A172 (cell line): ENCODE data around the gene FGF12. TPM values are rescaled to one million over a fixed set of nuclear protein-coding genes. Genes with fewer than 3 reads are reported as not detected.
"Not testable (repeated sequence)": the region's sequence is repeated elsewhere in the genome, so short reads cannot be mapped to it uniquely, and the experiment has no call there.

Experiments used
- DNase-seq: peaks from one replicate; pipeline ENCODE4 v3.0.0-alpha.2; 2015; ENCODE audit warnings: low spot score
- total RNA-seq: library from RNA; depleted of rRNA; stranded (reverse); fragments of >200 nt; shearing (Covaris generic); gene quantifications from 2 replicates; pipeline ENCODE4 v1.2.3, GENCODE V29; 2014; rRNA removed

The FGF12 gene
- 4.3 and 4.9 TPM in 2 replicates for total RNA-seq

DNA sequence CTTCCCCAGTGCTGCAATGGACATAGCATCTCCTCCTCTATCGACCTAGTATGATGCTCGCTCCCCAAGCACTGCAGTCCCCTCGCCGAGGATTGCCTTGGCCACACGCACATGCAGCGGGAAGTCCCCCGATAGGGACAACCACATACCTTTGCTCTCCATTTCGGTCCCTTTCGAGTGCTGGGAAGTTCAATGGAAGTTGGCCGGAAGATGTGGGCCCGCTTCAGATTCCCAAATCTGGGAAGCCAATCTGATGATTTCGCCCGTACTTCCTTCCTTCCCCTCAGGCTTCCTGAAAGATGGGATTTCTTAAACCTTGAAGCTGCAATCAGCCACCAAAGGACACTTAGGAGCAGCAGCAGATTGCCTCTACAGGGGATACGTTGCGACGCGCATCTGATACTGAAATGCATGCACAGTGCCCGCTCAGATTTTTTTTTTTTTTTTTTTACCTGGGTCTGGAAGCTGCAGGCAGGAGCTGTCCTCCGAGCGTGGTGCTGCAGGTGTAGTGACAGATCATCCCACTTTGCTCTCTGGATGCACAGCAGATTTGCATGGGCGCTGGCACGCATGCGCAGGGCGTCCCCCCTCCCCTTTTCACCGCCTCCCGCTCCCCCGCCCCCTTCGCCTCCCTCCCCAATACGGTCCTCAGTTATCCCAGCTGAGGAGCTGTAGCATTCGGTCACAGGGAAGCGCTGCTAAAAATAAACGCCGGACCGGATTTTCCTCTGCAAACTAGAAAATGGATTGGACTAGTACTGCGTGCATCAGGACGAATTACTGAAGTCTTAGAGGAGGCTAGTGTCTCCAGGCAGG, at the start of gene FGF12:
Gene FGF12 (minus strand): TSS at position 510 of the 816 bp plus-strand sequence.
- DNase-seq = peak; percentile 82

GRCh38 chr3:192774341-192774740, 47.0 kb upstream of the FGF12 start:
- DNase-seq = not testable (repeated sequence)

DNA sequence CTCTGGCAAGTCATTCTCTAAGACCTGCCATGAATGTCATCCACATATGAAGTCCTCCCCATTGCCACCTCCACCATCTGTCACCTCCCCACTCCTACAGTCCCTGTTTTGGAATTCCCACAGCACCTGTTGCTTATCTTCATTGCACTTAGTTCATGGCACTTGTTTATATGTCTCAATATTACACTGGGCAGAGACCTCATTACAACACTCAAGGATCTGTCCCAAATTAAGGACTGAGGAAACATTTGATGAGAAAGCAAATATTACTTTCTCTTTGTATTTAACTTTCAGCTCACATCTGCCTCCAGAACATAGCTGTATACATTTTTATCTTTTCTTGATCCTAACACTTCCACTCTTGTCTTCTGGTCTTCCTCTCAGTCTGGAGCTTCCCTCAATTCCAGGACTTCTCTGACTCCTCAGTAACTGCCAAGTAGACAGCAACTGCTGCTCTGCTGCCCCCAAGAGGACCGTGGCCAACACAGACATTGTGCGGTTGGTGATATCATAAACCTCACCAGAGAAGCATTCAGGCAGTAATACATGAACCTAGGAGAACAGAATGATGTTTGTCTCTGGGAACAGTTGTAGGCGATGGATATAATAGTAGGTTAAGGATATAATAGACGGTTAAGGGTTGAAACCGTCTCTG, 45.0 kb upstream of the FGF12 start:
- peak; percentile 52 for DNase-seq

DNA sequence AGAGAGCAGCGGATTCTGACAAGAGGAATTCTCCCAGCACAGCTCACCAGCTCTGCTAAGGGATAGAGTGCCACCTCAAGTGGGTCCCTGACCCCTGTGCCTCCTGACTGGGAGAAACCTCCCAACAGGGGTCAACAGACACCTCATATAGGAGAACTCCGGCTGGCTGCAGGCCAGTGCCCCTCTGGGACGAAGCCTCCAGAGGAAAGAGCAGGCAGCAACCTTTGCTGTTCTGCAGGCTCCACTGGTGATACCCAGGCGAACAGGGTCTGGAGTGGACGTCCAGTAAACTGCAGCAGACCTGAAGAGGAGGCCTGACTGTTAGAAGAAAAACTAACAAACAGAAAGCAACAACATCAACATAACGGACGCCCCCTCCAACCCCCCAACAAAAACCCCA, 31.3 kb upstream of the FGF12 start:
- no peak for DNase-seq

GRCh38 chr3:192751148-192751547, 23.8 kb upstream of the FGF12 start:
- DNase-seq = no peak

DNA sequence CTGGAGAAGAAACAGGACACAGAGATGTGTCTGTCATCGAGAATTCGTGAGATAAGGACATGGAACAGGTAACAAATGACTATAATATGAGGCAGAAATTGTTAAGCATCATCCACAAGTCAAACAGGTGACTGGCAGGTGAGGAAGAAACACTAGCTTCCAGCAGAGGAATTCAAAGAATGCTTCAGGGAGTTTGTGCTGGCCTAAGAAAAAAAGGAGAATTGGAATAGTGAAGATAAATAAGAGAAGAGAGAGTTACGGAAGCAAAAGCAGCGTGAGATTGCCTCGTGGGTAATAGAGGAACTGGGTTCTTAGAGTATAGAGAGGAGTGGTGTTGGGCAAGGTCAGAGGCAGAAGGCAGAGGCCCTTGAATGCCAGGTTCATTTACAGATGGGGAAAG, 22.9 kb upstream of the FGF12 start:
- DNase-seq = no peak

DNA sequence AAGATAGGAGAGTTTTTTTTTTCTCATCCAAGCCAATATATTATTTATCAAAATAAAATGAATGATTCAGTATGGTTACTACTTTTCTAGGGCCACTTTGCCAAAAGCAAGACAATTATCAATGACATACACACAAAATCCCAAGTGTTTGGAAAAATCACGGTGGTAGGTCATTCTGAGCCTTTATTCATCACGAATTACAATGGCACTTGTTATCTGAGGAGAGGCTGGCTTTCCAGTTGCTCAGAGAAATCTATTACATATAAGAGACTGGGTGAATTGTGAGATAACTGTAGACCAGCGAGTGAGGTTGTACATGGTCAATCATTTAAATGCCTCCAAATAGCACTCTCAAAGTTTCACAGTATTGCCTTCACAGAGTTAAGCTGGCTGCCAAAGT, 20.4 kb upstream of the FGF12 start:
- DNase-seq = no peak

GRCh38 chr3:192747145-192747544, 19.8 kb upstream of the FGF12 start:
- no peak for DNase-seq

DNA sequence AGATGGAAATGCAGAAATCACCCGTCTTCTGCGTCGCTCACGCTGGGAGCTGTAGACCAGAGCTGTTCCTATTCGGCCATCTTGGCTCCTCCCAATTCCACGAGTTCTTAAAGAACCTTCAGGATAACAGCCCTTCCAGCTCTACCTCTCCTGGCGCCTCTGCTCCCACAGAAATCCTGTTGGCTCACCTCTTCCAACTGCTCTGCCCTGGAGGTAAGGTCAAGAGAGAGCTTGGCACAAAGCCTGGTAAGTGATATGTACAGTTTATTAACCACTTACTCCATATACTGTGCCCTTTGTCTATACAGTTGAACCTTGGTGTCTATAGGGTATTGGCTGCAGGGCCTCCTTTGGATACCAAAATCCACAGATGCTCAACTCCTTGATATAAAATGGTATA, 17.8 kb upstream of the FGF12 start:
- DNase-seq = no peak

GRCh38 chr3:192744604-192745003, 17.3 kb upstream of the FGF12 start:
- not testable (repeated sequence) for DNase-seq

GRCh38 chr3:192737506-192737905, 10.2 kb upstream of the FGF12 start:
- DNase-seq = no peak

DNA sequence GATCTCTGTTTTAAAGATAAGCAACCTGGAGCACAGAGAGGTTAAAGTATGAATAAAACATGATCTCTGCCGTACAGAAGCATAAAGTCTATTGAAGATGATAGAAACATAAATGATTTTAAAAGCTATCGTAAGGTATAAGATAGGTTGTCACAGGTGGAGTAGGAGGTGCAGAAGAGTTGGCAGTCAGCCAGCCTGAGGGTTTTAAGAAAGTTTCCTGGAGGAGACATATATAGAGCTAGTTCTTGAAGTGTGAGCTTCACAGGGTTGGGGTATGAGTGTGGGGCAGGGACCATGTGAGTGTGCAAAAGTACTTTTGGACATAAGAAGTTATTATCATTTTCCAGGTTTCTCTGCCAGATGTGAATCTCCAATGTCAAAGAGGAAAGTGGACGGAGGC, 3.9 kb upstream of the FGF12 start:
- no peak for DNase-seq

DNA sequence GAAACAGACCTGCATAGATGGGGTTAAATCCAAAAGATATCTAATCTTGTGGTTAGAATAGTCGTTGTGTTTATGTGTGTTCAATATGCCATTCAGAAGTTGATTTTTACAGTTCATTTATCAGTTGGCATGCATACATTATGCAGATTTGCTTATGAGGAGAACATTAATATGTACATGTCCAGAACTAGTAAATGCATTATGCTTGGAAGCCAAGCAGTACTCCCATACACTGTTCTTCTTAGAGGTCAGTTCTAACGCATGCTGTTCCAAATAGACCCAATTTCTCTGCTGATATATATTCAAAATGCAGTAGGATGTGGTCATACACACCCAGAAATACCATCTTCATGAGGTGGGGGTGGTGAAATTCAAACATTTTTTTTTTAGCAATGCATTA, 956 bp downstream of the FGF12 start:
- no peak for DNase-seq

- no peak for DNase-seq
These were observed 7.4 kb downstream of the FGF12 start for GRCh38 chr3:192719964-192720363.

DNA sequence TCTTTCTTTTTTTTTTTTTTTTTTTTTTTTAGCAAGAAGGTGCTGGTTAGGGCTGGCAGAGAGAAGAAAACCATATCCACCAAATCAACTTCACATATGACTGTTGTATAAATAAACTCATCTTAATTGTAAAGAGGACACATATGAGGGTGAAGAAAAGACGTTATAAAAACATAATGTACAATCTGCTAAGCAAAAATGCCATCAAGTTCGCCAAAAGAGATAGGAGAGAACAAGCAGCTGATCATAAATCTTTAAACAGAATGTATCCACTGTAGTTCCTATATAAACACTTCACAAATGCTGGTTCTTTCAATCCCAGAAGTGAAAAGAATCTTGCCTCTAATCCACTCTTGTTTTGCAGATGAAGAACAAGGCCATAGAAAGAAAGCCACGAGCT, 9.2 kb downstream of the FGF12 start:
- no peak for DNase-seq

- no peak for DNase-seq
These were observed 12.2 kb downstream of the FGF12 start for GRCh38 chr3:192715126-192715525.

GRCh38 chr3:192711126-192711525, 16.2 kb downstream of the FGF12 start:
- DNase-seq = not testable (repeated sequence)

DNA sequence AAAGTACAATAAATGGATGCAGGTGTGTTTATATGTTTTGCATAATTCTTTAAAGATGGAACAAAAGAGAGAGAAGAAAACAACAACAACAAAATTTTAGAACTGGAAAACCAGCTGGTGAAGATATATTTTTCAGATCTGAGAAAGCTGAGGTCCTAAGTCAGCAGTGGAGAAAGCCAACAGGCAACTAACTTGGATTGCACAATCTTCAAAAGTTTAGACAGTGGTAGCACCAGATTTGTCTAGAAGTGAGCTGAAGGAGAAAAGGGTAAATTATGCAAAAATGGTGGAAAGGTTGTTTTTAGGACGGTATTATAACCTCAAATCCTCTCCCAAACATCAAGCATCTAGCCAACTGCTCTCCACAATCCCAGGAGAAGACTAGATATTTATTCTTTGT, 17.0 kb downstream of the FGF12 start:
- DNase-seq = no peak

- no peak for DNase-seq
These were observed 21.1 kb downstream of the FGF12 start for GRCh38 chr3:192706272-192706671.

DNA sequence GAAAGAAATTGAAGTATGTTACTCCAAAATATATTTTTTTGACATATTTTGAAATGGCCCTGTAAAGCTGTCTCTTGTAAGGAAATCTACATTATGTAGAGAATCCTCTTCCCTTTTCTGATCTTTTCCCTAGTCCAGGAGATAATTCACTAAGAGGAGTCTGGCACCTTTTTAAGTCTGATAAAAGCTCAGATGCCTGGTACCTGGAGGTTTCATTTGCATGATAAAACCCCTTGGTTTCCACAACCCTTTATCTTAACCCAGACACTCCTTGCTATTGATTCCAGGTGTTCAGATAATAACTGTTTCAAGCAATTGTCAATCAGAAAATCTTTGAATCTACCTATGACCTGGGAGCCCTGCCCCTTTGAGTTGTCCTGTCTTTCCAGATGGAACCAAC, 26.5 kb downstream of the FGF12 start:
- DNase-seq = no peak

GRCh38 chr3:192696943-192697587, 30.3 kb downstream of the FGF12 start:
- DNase-seq = no peak

DNA sequence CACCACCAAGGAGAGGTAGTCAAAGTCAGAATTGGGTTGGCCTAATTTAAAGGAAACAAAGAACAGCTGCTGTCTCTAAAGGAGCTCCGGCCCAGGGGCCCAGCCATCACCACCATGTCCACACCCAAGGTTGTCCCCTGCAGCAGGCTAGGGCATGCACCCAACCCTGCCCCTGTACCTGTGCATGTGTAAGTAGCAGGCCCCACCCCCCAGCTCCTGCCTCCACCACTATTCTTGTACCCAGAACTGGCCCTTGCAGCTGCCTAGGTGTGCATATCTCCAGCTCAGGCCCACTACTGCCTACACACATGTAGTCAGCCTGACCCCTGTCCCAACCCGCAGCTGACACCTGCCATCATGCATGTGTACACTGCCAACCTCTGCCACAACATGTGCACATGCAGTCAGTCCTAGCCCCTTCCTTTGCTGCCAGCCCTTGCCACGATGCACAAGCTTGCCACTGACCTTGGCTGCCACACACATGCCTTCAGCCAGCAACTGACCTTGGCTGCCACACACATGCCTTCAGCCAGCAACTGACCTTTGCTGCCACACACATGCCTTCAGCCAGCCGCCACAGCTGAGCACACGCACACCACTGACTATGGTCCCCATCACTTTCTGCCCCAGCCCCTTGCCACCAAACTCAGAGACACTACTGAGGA, 39.7 kb downstream of the FGF12 start:
- no peak for DNase-seq
